GM23338 (cell line): ENCODE data around the gene COPA. TPM values are rescaled to one million over a fixed set of nuclear protein-coding genes. Genes with fewer than 3 reads are reported as not detected.

ENCODE experiments used
- ATAC-seq: fragments of 200-7000 bp; cut with Tn5 transposase; 3 replicates; pipeline ENCODE4 v1.9.1; 2020
- DNase-seq: peaks from one replicate; pipeline ENCODE4 v3.0.0-alpha.2; 2015; ENCODE audit warnings: low spot score
- H2AFZ ChIP-seq: fragments of 200-600 bp; sonication (generic); 2 replicates; pipeline ENCODE4 v1.8.0; 2016; ENCODE audit warnings: antibody characterized with exemption, mild to moderate bottlenecking, moderate library complexity
- H3F3A ChIP-seq: fragments of 200-600 bp; sonication (generic); replicated peaks from 2 replicates; pipeline ENCODE4 v1.8.0; 2017; ENCODE audit warnings: antibody characterized with exemption, mixed run types, low read depth
- H3K27ac ChIP-seq: fragments of 200-600 bp; sonication (generic); 2 replicates; pipeline ENCODE4 v1.6.1; 2016; ENCODE audit warnings: low read depth
- H3K27me3 ChIP-seq: fragments of 200-600 bp; sonication (generic); 2 replicates; pipeline ENCODE4 v1.8.0; 2016; ENCODE audit warnings: mild to moderate bottlenecking, mixed run types, moderate library complexity; ENCODE audit not compliant: insufficient read depth
- H3K36me3 ChIP-seq: fragments of 200-600 bp; sonication (generic); 2 replicates; pipeline ENCODE4 v1.8.0; 2016; ENCODE audit warnings: mild to moderate bottlenecking; ENCODE audit not compliant: insufficient read depth
- H3K4me1 ChIP-seq: fragments of 200-600 bp; sonication (generic); 2 replicates; pipeline ENCODE4 v1.8.0; 2016; ENCODE audit warnings: mild to moderate bottlenecking, moderate library complexity; ENCODE audit not compliant: insufficient read depth
- H3K4me2 ChIP-seq: fragments of 200-600 bp; sonication (generic); 2 replicates; pipeline ENCODE4 v1.7.1; 2017; ENCODE audit warnings: mixed run types
- H3K4me3 ChIP-seq: fragments of 200-600 bp; sonication (generic); 2 replicates; pipeline ENCODE4 v1.6.1; 2016; ENCODE audit warnings: mixed run types
- H3K79me2 ChIP-seq: fragments of 200-600 bp; sonication (generic); replicated peaks from 2 replicates; pipeline ENCODE4 v1.8.0; 2017; ENCODE audit warnings: mild to moderate bottlenecking; ENCODE audit not compliant: insufficient read depth
- H3K9me2 ChIP-seq: fragments of 200-600 bp; sonication (generic); 2 replicates; pipeline ENCODE4 v1.8.0; 2017; ENCODE audit not compliant: insufficient read depth
- H4K20me1 ChIP-seq: fragments of 200-600 bp; sonication (generic); replicated peaks from 2 replicates; pipeline ENCODE4 v1.8.0; 2017; ENCODE audit warnings: mild to moderate bottlenecking; ENCODE audit not compliant: insufficient read depth
- H3K27ac Mint-ChIP-seq: 2 replicates; pipeline ENCODE4 v1.8.0; 2020; ENCODE audit warnings: inconsistent platforms, mild to moderate bottlenecking, moderate library complexity, mixed read lengths
- H3K27me3 Mint-ChIP-seq: 3 replicates; pipeline ENCODE4 v1.8.0; 2022; ENCODE audit warnings: low read depth, mild to moderate bottlenecking, moderate library complexity, mixed read lengths, inconsistent platforms; ENCODE audit not compliant: insufficient read depth, poor library complexity
- H3K36me3 Mint-ChIP-seq: 3 replicates; pipeline ENCODE4 v1.8.0; 2021; ENCODE audit warnings: low read depth, mild to moderate bottlenecking, inconsistent platforms, moderate library complexity, mixed read lengths
- H3K4me1 Mint-ChIP-seq: 3 replicates; pipeline ENCODE4 v1.8.0; 2020; ENCODE audit warnings: mild to moderate bottlenecking, inconsistent platforms, mixed read lengths
- H3K4me3 Mint-ChIP-seq: 3 replicates; pipeline ENCODE4 v1.8.0; 2021; ENCODE audit warnings: moderate library complexity, mild to moderate bottlenecking, inconsistent platforms, mixed read lengths
- H3K9me3 Mint-ChIP-seq: 3 replicates; pipeline ENCODE4 v1.8.0; 2020; ENCODE audit warnings: moderate library complexity, mild to moderate bottlenecking, inconsistent platforms, mixed read lengths
- CTCF ChIP-seq, 2 experiments: fragments of 200-600 bp in 1 of 2; sonication (generic) in 1 of 2; conservative IDR thresholded peaks; 2 replicates each; pipeline versions ENCODE4 v1.5.1 to v1.6.1; 2016 to 2017; ENCODE audit warnings: antibody characterized with exemption in 2 of 2, low read depth in 2 of 2, mild to moderate bottlenecking in 2 of 2, moderate library complexity in 1 of 2
- ETS1 ChIP-seq: IDR thresholded peaks from 2 replicates; pipeline ENCODE4 v1.6.1; 2016; ENCODE audit warnings: antibody characterized with exemption
- EZH2 ChIP-seq: fragments of 200-600 bp; sonication (generic); IDR thresholded peaks from one replicate; pipeline ENCODE4 v1.8.0; 2017; ENCODE audit warnings: antibody characterized with exemption, mild to moderate bottlenecking, low read depth; ENCODE audit not compliant: unreplicated experiment
- EZH2phosphoT487 ChIP-seq: fragments of 200-600 bp; sonication (generic); IDR thresholded peaks from one replicate; pipeline ENCODE4 v1.8.1; 2018; ENCODE audit warnings: antibody characterized with exemption; ENCODE audit not compliant: unreplicated experiment
- STAT1 ChIP-seq: IDR thresholded peaks from one replicate; pipeline ENCODE4 v1.6.1; 2016; ENCODE audit warnings: antibody characterized with exemption; ENCODE audit not compliant: unreplicated experiment
- ZNF114 ChIP-seq: fragments of 250-450 bp; sonication (Bioruptor Pico); IDR thresholded peaks from 2 replicates; pipeline ENCODE4 v1.5.0; 2020; ENCODE audit warnings: mild to moderate bottlenecking, moderate library complexity
- ZNF331 ChIP-seq: fragments of 250-450 bp; sonication (Bioruptor Pico); IDR thresholded peaks from 2 replicates; pipeline ENCODE4 v1.5.0; 2020; ENCODE audit warnings: low read depth, mild to moderate bottlenecking, moderate library complexity
- ZNF462 ChIP-seq: fragments of 250-450 bp; sonication (Bioruptor Pico); IDR thresholded peaks from 2 replicates; pipeline ENCODE4 v1.5.0; 2020; ENCODE audit warnings: mild to moderate bottlenecking, moderate library complexity
- polyA plus RNA-seq: library from polyadenylated mRNA; unstranded; fragments of >200 nt; fragmentation: Nextera tagmentation; extraction: Ambion mirVana; gene quantifications from 2 replicates; pipeline ENCODE4 v1.2.1, GENCODE V29; 2016
- total RNA-seq: library from RNA; depleted of rRNA; stranded (reverse); fragments of >200 nt; shearing (Covaris generic); gene quantifications from 2 replicates; pipeline ENCODE4 v1.2.3, GENCODE V29; 2014

The COPA gene
- total and polyA plus RNA-seq, 2 experiments from 2014 or later: 58.2 to 87.1 TPM

GRCh38 chr1:160261556-160261892 is 81.5 kb downstream of the COPA start:
- Mint-ChIP-seq H3K27ac (peak overlapping the region; percentile 99), H3K4me3 (peak overlapping the region; percentile 99), H3K9me3 (no peaks in the 10 kb centered on the region), H3K27me3 (peaks cover 9% of the 10 kb centered on the region), H3K4me1 (peaks cover 22% of the 10 kb centered on the region), H3K36me3 (peaks cover 6% of the 10 kb centered on the region; the same call in 2 of the 3 replicates)
- peaks cover 20% of the 10 kb centered on the region for H3K4me1 ChIP-seq
- H3K27me3 ChIP-seq: no peaks in the 10 kb centered on the region
- H3K27ac ChIP-seq: peak overlapping the region; percentile 96
- peak overlapping the region; percentile 56 for H3K4me3 ChIP-seq
- no peak overlapping the region for H2AFZ ChIP-seq
- TF ChIP-seq ZNF114 (CRISPR knock-in tag): no peak
- TF ChIP-seq ZNF331: no peak
- no peak for TF ChIP-seq EZH2phosphoT487
- TF ChIP-seq STAT1: no peak
- TF ChIP-seq ETS1: no peak
- TF ChIP-seq EZH2: no peak
- TF ChIP-seq CTCF (conservative IDR thresholded peaks at IDR 0.05; ENCODE audit: low read depth in 2 of 2): no peak
- TF ChIP-seq ZNF462 (CRISPR knock-in tag): no peak
- H3K79me2 ChIP-seq: peaks cover 50% of the 10 kb centered on the region
- no peaks in the 10 kb centered on the region for H3K36me3 ChIP-seq
- ATAC-seq (peak; percentile 35), DNase-seq (peak; percentile 69)
- peak overlapping the region; percentile 73 for H3K4me2 ChIP-seq
- no peaks in the 10 kb centered on the region for H4K20me1 ChIP-seq
- H3K9me2 ChIP-seq: no peaks in the 10 kb centered on the region
- no peaks in the 10 kb centered on the region for H3F3A ChIP-seq
